ENCODE data around the gene FBLN2.

Gene FBLN2

GRCh38 chr3:13577181-13578121 is 28.5 kb downstream of the FBLN2 start:
- no peak for ATAC-seq (ENCODE audit: low read depth)
- no peaks in the 10 kb centered on the region for H3K36me3 Mint-ChIP-seq
- H3K27me3 Mint-ChIP-seq: peaks cover 4% of the 10 kb centered on the region
- H3K27ac Mint-ChIP-seq: no peak overlapping the region
- DNase-seq (ENCODE audit: low spot score in 2 of 2): no peak
- no peak overlapping the region for H3K4me3 Mint-ChIP-seq
- H3K9me3 Mint-ChIP-seq: no peaks in the 10 kb centered on the region
- H3K4me1 Mint-ChIP-seq: peaks cover 2% of the 10 kb centered on the region

GRCh38 chr3:13578251-13578650 is 29.3 kb downstream of the FBLN2 start:
- peaks cover 2% of the 10 kb centered on the region for H3K4me1 Mint-ChIP-seq
- ATAC-seq (ENCODE audit: low read depth): no peak
- DNase-seq (ENCODE audit: low spot score in 2 of 2): no peak
- no peaks in the 10 kb centered on the region for H3K9me3 Mint-ChIP-seq
- no peak overlapping the region for H3K27ac Mint-ChIP-seq
- H3K36me3 Mint-ChIP-seq: no peaks in the 10 kb centered on the region
- H3K27me3 Mint-ChIP-seq: peaks cover 4% of the 10 kb centered on the region
- no peak overlapping the region for H3K4me3 Mint-ChIP-seq

DNA sequence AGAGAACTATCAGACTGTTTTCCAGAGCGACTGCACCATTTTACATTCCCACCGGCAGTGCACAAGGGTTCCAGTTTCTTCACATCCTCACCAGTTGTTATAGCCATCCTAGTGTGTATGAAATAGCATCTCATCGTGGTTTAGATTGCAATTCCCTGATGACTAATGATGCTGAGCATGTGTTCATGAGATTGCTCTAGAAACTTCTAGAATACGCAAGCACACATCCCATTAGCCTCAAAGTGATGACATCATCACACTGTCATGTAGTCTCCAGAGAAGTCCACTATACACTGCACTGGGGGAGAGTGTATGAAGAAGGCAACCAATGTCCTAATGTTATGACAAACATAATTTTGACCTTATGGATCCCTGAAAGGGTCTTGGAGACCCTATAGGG is 30.1 kb downstream of the FBLN2 start:
- no peak for DNase-seq (ENCODE audit: low spot score in 2 of 2)
- H3K4me3 Mint-ChIP-seq: no peak overlapping the region

DNA sequence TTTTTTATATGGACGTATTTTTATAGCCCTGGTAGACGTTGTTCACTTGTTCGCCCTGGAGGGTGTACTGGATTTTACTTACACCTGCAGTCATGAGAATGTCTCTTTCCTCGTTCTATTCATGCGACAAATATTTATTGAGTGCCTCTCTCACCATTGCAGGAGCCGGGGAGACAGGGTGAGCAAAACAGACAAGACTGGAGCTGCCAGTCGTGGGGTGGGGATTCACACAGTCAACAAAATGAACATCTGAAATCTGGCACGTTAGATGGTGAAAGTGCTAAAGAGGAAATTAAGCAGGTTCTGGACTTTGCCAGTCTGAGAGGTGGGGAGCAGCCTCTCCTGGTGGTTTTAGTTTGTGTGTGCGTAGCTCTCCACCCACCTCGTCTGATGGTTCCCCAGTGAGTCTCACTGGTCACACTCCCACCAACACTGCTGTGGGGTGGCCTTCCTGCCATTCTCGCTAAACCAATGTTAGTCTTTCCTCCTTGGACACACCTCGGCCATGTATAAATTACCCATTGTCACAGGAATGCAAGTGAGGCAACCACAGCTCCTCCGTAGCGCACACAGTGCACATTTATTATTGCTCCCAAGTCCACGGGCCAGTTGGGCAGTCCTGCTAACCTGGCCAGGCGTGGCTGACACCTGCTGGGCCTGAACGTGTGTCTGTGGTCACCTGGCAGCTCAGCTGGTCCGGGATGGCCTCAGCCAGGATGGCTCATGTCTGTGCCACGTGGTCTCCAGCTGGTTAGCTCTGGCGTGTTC is 31.5 kb downstream of the FBLN2 start:
- no peak for DNase-seq (ENCODE audit: low spot score in 2 of 2)
- H3K4me1 Mint-ChIP-seq: peaks cover 2% of the 10 kb centered on the region
- H3K4me3 Mint-ChIP-seq: no peak overlapping the region
- no peak overlapping the region for H3K27ac Mint-ChIP-seq
- ATAC-seq (ENCODE audit: low read depth): no peak
- H3K9me3 Mint-ChIP-seq: no peaks in the 10 kb centered on the region
- peaks cover 4% of the 10 kb centered on the region for H3K27me3 Mint-ChIP-seq
- H3K36me3 Mint-ChIP-seq: no peaks in the 10 kb centered on the region

More for the DNA sequence above, 30.1 kb downstream of the FBLN2 start:
- no peaks in the 10 kb centered on the region for H3K9me3 Mint-ChIP-seq
- H3K27ac Mint-ChIP-seq: no peak overlapping the region
- peaks cover 2% of the 10 kb centered on the region for H3K4me1 Mint-ChIP-seq
- no peak for ATAC-seq (ENCODE audit: low read depth)
- H3K36me3 Mint-ChIP-seq: no peaks in the 10 kb centered on the region
- peaks cover 4% of the 10 kb centered on the region for H3K27me3 Mint-ChIP-seq

- DNase-seq (ENCODE audit: low spot score in 2 of 2): no peak
- H3K4me3 Mint-ChIP-seq: no peak overlapping the region
- H3K27ac Mint-ChIP-seq: no peak overlapping the region
- H3K27me3 Mint-ChIP-seq: peaks cover 4% of the 10 kb centered on the region
- no peaks in the 10 kb centered on the region for H3K36me3 Mint-ChIP-seq
- peaks cover 2% of the 10 kb centered on the region for H3K4me1 Mint-ChIP-seq
- H3K9me3 Mint-ChIP-seq: no peaks in the 10 kb centered on the region
- no peak for ATAC-seq (ENCODE audit: low read depth)
Observed at GRCh38 chr3:13581485-13582365, 32.8 kb downstream of the FBLN2 start.

- Mint-ChIP-seq H3K4me3 (no peak overlapping the region), H3K36me3 (no peaks in the 10 kb centered on the region), H3K4me1 (peaks cover 2% of the 10 kb centered on the region), H3K27me3 (peaks cover 4% of the 10 kb centered on the region), H3K9me3 (no peaks in the 10 kb centered on the region), H3K27ac (no peak overlapping the region)
- DNase-seq (ENCODE audit: low spot score in 2 of 2) (no peak), ATAC-seq (ENCODE audit: low read depth) (no peak)
Observed at GRCh38 chr3:13582366-13583250, 33.7 kb downstream of the FBLN2 start.

DNA sequence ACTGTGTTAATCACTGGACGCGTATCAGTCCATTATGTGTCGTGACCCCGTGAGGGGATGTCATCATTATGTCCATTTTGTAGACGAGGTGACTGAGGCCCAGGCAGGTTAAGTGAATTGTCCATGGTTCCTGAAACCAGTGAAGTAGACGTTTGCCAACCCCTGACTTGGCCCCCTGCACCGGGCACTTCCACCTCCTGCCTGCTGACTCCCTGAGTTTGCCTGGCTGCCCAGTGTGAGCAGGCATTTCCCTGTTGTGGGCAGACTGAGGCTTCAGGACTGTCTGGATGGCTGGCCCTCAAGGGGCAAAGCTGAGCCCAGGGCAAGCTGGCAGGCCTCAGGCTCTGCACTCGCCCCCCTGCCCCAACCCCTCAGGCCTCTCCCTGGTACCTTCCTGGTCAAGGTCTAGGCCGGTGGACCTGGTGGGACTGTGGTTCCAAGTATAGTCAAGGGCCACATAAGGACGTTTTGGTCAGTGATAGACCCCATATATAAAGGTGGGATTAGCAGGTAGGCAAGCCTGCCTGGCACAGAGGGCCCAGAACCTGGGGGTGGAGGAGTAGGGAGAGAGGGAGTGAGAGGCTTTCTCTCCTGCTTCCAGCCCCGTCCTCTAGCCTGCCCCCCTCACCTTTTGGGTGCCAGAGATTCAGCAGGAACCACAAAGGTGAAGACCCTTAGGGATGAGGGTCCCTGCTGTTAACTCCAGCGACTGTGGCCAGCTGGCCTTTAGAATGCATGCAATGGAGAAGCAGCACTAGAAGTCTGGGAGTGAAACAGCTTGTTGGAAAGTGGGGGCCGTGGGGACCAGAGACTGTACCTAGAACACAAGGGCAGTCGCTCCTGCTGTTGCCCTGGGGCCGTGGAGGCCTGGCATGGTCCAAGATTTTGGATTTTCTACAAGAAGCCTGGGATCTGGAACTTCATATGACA is 34.6 kb downstream of the FBLN2 start:
- ATAC-seq (ENCODE audit: low read depth): no peak
- H3K27me3 Mint-ChIP-seq: peaks cover 4% of the 10 kb centered on the region
- no peaks in the 10 kb centered on the region for H3K36me3 Mint-ChIP-seq
- no peak overlapping the region for H3K4me3 Mint-ChIP-seq
- no peak for DNase-seq (ENCODE audit: low spot score in 2 of 2)
- H3K9me3 Mint-ChIP-seq: no peaks in the 10 kb centered on the region
- no peak overlapping the region for H3K27ac Mint-ChIP-seq
- H3K4me1 Mint-ChIP-seq: peaks cover 2% of the 10 kb centered on the region

GRCh38 chr3:13584427-13584891 is 35.5 kb downstream of the FBLN2 start:
- peaks cover 4% of the 10 kb centered on the region for H3K27me3 Mint-ChIP-seq
- ATAC-seq (ENCODE audit: low read depth) (no peak), DNase-seq (ENCODE audit: low spot score in 2 of 2) (no peak)
- no peak overlapping the region for H3K27ac Mint-ChIP-seq
- H3K4me1 Mint-ChIP-seq: peaks cover 2% of the 10 kb centered on the region
- no peaks in the 10 kb centered on the region for H3K9me3 Mint-ChIP-seq
- no peak overlapping the region for H3K4me3 Mint-ChIP-seq
- no peaks in the 10 kb centered on the region for H3K36me3 Mint-ChIP-seq

- Mint-ChIP-seq H3K27me3 (peaks cover 4% of the 10 kb centered on the region), H3K4me1 (peaks cover 2% of the 10 kb centered on the region), H3K27ac (no peak overlapping the region), H3K36me3 (no peaks in the 10 kb centered on the region), H3K4me3 (no peak overlapping the region), H3K9me3 (no peaks in the 10 kb centered on the region)
- ATAC-seq (ENCODE audit: low read depth) (no peak), DNase-seq (ENCODE audit: low spot score in 2 of 2) (no peak)
Observed at GRCh38 chr3:13584901-13585300, 36.0 kb downstream of the FBLN2 start.

DNA sequence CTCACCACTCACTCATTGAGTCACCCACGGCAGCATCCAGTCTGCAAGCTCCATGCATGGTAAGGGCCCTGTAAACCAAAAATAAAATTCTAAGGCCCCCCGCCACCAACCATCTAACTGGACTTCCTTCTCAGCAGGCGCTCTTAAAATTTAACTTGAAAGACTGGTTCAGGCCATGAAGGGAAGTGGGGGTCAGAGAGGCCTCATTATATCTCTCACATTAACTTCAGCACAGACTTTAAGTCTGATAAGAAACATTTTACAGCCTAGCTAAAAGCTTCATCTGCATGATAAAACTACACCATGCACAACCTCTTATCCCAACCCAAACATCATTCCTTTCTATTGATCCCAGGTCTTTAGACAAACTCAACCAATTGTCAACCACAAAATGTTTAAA is 38.5 kb downstream of the FBLN2 start:
- Mint-ChIP-seq H3K27me3 (no peaks in the 10 kb centered on the region), H3K9me3 (no peaks in the 10 kb centered on the region), H3K36me3 (no peaks in the 10 kb centered on the region), H3K27ac (no peak overlapping the region), H3K4me1 (no peaks in the 10 kb centered on the region), H3K4me3 (no peak overlapping the region)
- DNase-seq (ENCODE audit: low spot score in 2 of 2) (no peak), ATAC-seq (ENCODE audit: low read depth) (no peak)

GRCh38 chr3:13588221-13588701 is 39.3 kb downstream of the FBLN2 start:
- no peak for DNase-seq (ENCODE audit: low spot score in 2 of 2)
- ATAC-seq (ENCODE audit: low read depth): no peak
- Mint-ChIP-seq H3K27ac (no peak overlapping the region), H3K4me1 (no peaks in the 10 kb centered on the region), H3K27me3 (no peaks in the 10 kb centered on the region), H3K4me3 (no peak overlapping the region), H3K36me3 (no peaks in the 10 kb centered on the region), H3K9me3 (no peaks in the 10 kb centered on the region)

DNA sequence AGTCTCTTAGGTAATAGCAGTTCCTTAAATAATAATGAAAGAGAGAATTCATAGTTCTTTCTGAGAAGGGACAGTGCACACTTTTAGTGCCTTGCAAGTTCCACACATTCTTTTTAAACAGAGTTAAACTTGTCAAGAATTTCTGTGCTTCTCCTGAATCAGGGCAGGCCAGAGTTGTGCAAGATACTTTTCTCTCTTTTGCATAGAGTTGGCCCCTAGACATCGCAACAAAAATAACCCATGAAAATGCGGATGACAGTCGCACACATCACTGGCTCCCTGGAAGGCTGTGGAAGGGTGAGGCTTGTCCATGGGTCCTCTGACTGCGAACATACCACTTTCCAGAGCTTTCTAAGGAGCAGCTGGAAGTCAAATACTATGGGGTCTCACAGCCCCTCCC is 40.1 kb downstream of the FBLN2 start:
- Mint-ChIP-seq H3K27ac (no peak overlapping the region), H3K9me3 (no peaks in the 10 kb centered on the region), H3K36me3 (no peaks in the 10 kb centered on the region), H3K4me3 (no peak overlapping the region), H3K4me1 (no peaks in the 10 kb centered on the region), H3K27me3 (no peaks in the 10 kb centered on the region)
- DNase-seq (ENCODE audit: low spot score in 2 of 2) (no peak), ATAC-seq (ENCODE audit: low read depth) (no peak)
